CD4-positive, alpha-beta T cell treated with Interleukin-17A for 4 hours (primary cell): Measurements from ENCODE around the gene P4HA3.

Experiments
- DNase-seq: peaks from one replicate; pipeline ENCODE4 v3.0.0-alpha.2; 2020; ENCODE audit warnings: mixed read lengths

Gene P4HA3

GRCh38 chr11:74257959-74258553 is 53.4 kb downstream of the P4HA3 start:
- no peak for DNase-seq

- no peak for DNase-seq
Measured at GRCh38 chr11:74256378-74257133, 54.9 kb downstream of the P4HA3 start.

DNA sequence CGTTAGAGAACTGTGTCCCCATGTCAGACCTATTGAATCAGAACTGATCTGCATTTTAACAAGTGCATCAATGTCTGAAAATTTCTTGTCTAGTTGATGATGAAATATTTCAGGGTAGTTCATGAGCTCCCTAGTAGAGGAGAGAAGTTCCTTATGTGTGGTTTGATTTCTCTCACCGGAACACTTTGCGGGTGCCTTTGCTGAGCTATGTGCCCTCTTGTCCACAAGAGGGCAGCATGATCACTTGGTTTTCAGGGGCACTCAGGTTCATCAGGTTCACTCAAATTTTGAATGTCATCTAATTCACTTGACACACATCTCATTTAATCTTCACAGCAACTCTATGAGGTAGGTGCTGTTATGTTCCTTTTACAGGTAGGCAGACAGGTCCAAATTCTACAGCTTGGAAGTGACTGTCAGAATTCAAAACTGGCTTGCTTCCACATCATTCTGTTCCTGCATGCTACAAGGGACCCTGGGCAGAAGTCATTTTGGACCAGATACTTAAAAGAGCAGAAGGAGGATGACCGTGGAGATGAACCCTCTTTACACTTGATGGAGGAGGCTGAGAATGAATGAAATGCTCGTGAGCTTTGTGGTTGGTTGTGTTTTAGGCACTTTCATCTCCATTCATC is 55.6 kb downstream of the P4HA3 start:
- peak; percentile 61 for DNase-seq

- DNase-seq, result no peak
Measured at GRCh38 chr11:74253361-74253760, 58.1 kb downstream of the P4HA3 start.

DNA sequence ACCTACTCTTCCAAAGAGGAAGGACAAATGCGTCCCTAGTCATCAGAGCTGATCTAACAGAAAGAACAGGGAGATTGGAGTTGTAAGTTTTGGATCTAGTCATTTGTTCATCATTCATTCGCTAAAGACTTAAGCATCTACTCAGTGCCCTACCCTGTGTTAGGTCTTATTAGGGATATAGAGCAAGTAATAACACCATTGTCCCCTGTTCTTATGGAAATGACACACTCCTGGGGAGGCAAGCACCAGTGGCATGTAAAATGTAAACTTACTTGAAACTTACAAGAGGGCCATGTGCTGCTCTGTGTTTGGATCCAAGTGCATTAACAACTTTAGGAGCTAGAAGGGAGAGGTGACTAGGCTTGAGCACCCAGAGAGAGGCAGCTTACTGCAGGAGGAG is 61.9 kb downstream of the P4HA3 start:
- DNase-seq, result no peak

DNA sequence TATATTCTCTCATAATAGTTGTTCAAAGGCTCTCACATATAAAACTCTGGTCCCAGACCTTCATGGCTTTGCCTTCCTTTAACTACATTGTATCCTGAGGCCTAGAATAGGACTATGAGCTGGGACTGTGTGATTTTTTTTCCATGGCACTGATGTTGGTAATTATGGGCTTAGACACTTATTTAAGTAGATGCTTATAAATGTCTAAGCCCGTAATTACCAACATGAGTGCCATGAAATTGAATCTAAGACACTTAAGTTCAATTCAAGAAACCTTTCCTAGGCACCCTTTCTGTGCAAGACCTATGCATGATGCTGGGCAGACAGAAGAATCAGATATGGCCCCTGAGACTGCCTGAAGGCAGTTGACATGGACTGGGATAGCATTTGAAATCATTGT is 63.0 kb downstream of the P4HA3 start:
- DNase-seq, result no peak

DNA sequence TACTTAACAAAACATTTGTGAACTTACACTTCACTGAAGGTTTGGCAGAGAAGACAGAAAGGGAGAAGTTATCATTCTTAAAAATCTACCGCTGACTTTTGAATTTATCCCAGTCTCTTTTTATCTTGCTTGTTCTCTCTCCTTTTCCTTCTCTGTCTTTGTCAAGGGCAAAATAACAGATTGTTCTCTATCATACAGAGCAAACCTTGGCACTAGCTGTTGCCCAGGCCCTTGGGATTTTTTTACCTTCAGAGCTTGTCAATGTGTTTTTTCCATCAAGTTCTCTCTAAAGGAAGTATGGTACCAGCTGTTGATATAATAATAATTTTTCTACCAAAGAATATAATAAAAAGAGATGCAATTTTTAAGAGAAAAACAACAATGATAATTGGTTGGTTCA is 73.2 kb downstream of the P4HA3 start:
- DNase-seq, result no peak

GRCh38 chr11:74237541-74237940 is 73.9 kb downstream of the P4HA3 start:
- no peak for DNase-seq

DNA sequence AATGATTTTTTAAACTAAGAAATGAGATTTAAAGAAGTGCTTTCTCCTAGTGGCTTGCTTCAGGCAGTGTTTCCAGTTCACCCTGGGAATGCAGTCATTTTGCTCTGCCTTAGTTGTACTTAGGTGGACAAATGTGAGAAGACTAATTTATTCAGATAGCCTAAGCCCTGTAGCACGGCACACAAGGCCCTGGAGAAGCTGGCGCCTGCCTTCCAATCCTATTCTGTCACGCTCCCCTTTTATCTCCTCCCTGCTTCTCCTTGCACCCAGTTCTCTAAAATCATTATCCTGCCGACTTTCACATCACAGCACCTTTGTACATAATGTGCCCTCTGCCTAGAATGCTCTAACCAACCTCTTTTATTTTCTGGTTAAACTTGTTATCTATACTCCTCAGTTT is 76.3 kb downstream of the P4HA3 start:
- DNase-seq, result no peak

GRCh38 chr11:74233683-74234082 is 77.8 kb downstream of the P4HA3 start:
- DNase-seq, result no peak

DNA sequence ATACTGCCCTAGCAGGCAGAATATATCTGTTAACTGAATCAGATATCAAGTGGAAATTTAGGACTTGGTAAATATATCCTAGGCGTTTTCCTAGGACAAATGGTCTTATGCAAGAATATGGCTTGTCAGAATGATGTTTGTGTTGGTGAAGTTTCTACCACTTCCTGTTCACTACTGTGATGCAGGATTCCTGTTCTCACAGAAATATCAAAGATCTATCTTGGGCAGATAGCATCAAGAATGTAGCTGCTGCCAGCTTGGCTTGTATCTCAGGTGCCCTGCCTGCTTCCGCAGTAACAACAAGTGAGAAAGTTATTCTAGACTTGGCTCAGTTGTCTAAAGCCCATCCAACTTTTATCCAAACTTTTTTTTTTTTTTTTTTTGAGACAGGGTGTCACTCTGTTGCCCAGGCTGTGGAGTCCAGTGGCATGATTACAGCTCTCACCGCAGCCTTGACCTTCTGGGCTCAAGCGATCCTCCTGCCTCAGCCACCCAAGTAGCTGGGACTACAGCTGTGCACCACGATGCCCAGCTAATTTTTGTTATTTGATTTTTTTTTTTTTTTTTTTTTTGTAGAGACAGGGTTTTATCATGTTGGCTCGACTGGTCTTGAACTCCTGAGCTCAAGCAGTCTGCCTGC is 79.0 kb downstream of the P4HA3 start:
- DNase-seq, result peak; percentile 57

DNA sequence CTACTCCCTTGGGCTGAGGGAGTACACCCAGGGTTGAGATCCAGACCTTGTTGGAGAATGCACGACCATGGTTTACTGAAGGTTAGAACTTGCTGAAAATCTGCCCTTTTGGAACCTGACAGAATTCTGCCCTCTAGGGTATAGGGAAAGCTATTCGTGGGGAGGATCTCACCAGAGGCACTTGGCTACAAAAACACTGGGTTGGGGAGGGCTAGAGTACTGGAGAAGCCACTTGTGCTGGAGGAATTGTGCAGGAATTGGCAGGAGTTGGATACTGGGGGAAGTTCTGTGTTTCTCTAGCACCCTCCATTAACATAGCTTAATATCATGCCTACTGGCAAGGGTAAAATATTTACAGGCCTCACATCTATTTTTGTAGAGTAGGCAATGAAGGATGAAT is 84.5 kb downstream of the P4HA3 start:
- DNase-seq, result no peak

GRCh38 chr11:74225565-74225964 is 85.9 kb downstream of the P4HA3 start:
- DNase-seq, result no peak

GRCh38 chr11:74221816-74222215 is 89.6 kb downstream of the P4HA3 start:
- DNase-seq, result no peak

DNA sequence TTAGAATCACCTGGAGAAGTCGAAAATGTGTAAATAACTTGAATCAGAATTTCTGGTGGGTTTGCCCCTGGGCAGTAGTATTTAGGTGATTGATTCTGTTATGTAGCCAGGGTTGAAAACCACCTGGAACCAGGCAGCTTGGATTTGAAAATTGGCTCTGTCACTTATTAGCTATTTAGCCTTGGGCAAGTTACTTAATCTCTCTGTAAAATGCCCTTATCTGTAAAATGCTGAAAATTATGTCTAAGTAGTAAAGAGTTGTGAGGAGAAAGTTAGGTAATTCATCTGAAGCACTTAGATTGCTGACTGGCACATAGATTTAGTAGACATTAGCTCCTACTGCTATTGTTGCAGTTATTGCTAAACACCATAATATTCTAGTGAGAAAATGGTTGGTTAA is 91.1 kb downstream of the P4HA3 start:
- no peak for DNase-seq
